GM13976 (cell line): ENCODE measurements around the gene IFT43.

ENCODE experiments used
- DNase-seq: peaks from one replicate; pipeline ENCODE4 v3.0.0; 2012; ENCODE audit warnings: low spot score
- in situ Hi-C: fragments of 300-500 bp; cut with MboI; formaldehyde crosslinking; loops from one replicate; pipeline ENCODE4 v1.12.0; 2022; ENCODE audit warnings: low sequenced_read_pairs, mixed read lengths, inconsistent platforms; ENCODE audit not compliant: unreplicated experiment
- TF ChIP-seq, protein P1 (sequence below): IDR thresholded peaks from 2 replicates; pipeline ENCODE4 v1.5.1; 2012; ENCODE audit warnings: borderline replicate concordance, mild to moderate bottlenecking; ENCODE audit not compliant: insufficient read depth; ENCODE audit errors: extremely low read depth, missing control alignments, control extremely low read depth

IFT43 gene

DNA sequence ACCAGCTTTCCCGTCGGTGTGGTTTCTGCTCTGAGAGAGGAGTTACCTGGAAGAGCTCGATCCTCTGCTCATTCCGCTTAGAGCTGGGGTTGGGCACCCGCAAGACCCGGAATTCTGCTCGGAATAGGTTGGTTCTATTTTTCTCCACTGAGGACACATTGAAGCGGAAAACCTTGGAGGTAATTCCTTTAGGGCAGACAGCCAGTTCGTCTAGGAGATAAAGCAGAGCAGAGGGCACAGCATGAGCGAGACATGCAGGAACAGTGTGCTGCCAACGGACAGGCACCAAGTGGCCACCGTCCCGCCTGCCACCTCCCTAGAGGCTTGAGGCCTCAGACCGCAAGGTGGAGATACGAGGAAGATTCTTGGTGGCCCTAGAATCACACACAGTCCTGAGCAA lies 14.1 kb upstream of the IFT43 start:
- TF ChIP-seq, protein P1, sequence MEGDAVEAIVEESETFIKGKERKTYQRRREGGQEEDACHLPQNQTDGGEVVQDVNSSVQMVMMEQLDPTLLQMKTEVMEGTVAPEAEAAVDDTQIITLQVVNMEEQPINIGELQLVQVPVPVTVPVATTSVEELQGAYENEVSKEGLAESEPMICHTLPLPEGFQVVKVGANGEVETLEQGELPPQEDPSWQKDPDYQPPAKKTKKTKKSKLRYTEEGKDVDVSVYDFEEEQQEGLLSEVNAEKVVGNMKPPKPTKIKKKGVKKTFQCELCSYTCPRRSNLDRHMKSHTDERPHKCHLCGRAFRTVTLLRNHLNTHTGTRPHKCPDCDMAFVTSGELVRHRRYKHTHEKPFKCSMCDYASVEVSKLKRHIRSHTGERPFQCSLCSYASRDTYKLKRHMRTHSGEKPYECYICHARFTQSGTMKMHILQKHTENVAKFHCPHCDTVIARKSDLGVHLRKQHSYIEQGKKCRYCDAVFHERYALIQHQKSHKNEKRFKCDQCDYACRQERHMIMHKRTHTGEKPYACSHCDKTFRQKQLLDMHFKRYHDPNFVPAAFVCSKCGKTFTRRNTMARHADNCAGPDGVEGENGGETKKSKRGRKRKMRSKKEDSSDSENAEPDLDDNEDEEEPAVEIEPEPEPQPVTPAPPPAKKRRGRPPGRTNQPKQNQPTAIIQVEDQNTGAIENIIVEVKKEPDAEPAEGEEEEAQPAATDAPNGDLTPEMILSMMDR, result no peak
- DNase-seq, result no peak
- in situ Hi-C loops, result no loop called here

DNA sequence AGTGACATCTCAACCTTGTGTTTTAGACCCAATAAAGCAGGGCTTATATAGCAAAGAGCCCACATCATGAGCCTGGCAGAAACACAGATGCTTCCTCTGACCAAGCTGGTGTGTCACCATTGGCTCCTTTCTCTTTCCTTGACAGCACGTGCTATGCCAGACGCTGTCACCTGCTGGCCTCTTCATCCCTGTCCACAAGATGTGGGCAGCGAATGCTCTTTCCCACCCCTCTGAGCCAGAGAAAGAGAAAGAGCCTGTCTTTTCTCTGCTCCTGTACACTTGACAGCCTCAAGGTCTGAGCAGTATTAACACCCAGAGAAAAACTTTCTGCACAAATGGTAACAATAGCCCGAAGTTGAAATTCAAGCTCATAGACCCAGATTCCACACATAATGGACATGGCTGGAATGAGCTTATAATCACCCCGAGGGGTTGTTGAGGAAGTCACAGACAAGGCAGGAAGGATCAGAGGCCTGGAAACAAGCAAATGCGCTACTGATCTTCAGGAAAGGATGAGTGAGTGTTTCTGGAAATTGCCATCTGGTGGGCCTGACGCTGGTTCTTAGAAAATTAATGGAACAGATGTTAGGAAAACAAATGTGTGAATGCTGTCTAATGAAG lies 12.7 kb upstream of the IFT43 start:
- in situ Hi-C loops, result no loop called here
- DNase-seq, result no peak
- TF ChIP-seq, protein P1, result no peak

DNA sequence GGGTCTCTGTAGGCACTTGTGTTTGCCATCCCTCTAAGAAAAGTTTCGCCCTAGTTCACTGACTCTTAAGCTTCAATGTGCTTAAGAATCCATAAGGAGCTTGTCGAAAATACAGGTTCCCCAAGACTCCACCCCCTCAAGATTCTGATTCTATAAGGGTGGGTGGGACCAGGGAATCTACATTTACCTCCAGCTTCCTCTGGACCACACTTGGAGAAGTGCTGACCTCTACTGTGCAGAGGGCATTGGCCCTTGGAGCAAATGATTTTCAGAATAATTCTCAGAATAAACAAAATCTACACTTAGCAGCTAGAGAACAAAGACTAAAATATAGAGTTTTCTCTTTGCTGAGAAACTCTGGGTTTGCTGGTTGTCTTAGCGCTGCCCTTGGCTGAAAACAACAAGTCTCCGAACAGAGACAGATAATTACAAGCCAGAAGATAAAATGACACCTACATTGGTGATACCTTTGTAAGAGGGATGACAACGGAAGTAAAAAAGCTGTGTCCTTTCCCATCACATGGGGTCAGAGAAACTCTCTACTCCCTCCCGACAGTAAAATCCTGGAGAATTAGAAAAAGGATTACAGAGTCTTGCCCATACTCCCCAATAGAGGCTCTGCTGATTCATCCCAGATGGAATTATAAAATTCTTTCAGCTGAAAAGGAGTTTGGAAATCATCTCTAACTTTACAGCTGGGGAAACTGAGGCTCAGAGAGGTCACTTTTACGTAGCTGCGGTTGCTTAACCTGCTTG lies 8.6 kb upstream of the IFT43 start:
- TF ChIP-seq, protein P1, result no peak
- DNase-seq, result no peak
- in situ Hi-C loops, result no loop called here

DNA sequence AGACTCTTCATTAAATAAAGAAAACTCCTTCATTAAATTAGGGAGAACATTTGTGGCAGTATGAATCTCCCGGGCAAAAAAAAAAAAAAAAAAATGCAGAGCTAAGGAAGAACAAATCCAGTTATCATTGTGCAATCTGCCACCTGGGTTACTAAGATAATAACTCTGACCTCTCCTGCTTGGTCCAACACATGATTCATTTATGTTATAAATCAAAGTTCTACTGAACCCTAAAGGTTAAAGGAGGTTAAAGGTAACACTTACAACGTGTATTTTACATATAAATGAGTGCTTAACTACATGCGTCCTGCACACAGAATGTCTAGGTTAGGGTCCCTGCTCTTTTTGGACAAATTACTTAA lies 8.0 kb upstream of the IFT43 start:
- TF ChIP-seq, protein P1, result no peak
- in situ Hi-C loops, result no loop called here
- DNase-seq, result no peak

DNA sequence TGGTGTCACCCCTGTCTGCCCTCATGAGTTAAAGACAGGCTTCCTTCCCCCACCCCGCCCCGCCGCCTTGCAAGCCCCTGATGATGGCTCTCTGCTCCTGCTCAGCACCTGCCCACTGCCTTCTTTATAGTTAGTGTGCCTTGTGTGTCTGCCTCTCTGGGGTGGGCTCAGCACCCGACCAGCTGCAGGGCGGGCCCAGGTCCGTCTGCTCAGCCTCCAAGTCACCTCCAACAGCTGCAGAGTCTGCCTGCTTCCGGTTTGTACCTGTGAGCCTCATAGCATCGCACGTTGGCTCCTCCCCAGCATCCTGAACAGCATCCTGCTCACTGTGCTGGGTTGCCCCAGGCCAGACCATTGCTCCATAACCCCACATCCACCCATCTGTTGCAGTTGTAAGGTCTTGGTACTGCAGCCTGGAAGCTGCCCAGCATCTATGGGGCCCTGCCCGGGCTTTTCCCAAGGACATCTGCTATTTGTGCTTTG lies 7.3 kb upstream of the IFT43 start:
- no peak for DNase-seq
- in situ Hi-C loops, result no loop called here
- TF ChIP-seq, protein P1, result no peak

DNA sequence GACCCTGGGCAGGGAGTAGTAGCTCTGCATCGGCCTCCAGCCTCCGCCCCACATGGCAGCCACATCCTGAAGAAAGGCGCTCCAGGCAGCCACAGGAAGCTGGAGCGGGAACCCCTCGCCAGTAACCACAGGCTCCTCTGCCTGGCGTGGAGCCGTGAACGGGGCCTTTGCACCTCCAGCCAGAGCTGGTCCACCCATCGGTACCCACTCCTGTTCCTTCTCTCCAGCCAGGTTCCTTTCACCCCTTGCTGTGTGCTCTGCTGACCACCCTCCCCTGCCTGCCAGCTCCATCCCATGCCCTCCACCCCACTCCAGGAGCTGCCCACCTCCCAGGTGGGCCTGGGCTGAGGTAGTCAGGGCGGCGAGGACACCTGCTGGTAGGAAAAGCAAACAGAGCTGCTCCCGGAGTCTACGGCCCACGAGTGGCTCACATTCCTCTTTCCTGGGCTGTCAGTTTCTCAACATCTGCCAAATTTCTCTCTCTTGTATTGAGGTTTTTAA lies 6.4 kb upstream of the IFT43 start:
- in situ Hi-C loops, result no loop called here
- peak; percentile 69 for DNase-seq
- TF ChIP-seq, protein P1, result no peak
